RWPE1 (cell line): ENCODE measurements around the gene NOS1AP.

Experiments used
- CTCF ChIA-PET: fragments of 350-600 bp; sonication (Branson Sonifier 250); formaldehyde crosslinking; extraction: SDS; loops from one replicate; lab custom pipeline; 2021; lab: Yijun Ruan, JAX
- POLR2A ChIA-PET: fragments of 400-600 bp; formaldehyde crosslinking; extraction: SDS; loops from one replicate; lab custom pipeline; 2020; ENCODE audit warnings: antibody characterized with exemption; ENCODE audit not compliant: low non-redundant PET; lab: Yijun Ruan, JAX
- DNase-seq: peaks from one replicate; pipeline ENCODE4 v3.0.0; 2012; ENCODE audit warnings: low spot score
- H3K27ac ChIP-seq: fragments of 450-650 bp; 2 replicates; pipeline ENCODE4 v1.5.1; 2017
- TF ChIP-seq, protein P1 (sequence below): fragments of 450-650 bp; conservative IDR thresholded peaks from 2 replicates; pipeline ENCODE4 v1.5.1; 2017; ENCODE audit warnings: low read depth, mild to moderate bottlenecking

The NOS1AP gene

DNA sequence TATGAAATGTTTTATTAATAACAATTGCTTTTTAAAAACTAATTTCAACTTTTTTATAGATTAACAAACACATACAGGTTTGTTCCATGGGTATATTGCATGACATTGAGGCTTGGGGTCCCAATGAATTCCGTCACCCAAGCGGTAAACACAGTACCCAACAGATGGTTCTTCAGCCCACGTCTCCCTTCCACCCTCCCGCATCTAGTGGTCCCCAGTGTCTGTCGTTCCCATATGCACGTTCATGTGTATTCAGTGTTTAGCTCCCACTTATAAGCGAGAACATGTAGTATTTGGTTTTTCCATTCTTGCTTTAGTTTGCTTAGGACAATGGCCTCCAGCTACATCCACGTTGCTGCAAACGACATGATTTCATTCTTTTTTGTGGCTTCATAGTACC lies 48.6 kb downstream of the NOS1AP start:
- ChIA-PET POLR2A (no interaction called here), CTCF (interaction anchor here (0.8 kb wide), 1 partner anchor 28 kb away, joined by 3 read pairs; no protein-coding TSS in a partner anchor)
- no peak for DNase-seq
- no peak overlapping the region for H3K27ac ChIP-seq
- TF ChIP-seq, protein P1, sequence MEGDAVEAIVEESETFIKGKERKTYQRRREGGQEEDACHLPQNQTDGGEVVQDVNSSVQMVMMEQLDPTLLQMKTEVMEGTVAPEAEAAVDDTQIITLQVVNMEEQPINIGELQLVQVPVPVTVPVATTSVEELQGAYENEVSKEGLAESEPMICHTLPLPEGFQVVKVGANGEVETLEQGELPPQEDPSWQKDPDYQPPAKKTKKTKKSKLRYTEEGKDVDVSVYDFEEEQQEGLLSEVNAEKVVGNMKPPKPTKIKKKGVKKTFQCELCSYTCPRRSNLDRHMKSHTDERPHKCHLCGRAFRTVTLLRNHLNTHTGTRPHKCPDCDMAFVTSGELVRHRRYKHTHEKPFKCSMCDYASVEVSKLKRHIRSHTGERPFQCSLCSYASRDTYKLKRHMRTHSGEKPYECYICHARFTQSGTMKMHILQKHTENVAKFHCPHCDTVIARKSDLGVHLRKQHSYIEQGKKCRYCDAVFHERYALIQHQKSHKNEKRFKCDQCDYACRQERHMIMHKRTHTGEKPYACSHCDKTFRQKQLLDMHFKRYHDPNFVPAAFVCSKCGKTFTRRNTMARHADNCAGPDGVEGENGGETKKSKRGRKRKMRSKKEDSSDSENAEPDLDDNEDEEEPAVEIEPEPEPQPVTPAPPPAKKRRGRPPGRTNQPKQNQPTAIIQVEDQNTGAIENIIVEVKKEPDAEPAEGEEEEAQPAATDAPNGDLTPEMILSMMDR, result no peak

DNA sequence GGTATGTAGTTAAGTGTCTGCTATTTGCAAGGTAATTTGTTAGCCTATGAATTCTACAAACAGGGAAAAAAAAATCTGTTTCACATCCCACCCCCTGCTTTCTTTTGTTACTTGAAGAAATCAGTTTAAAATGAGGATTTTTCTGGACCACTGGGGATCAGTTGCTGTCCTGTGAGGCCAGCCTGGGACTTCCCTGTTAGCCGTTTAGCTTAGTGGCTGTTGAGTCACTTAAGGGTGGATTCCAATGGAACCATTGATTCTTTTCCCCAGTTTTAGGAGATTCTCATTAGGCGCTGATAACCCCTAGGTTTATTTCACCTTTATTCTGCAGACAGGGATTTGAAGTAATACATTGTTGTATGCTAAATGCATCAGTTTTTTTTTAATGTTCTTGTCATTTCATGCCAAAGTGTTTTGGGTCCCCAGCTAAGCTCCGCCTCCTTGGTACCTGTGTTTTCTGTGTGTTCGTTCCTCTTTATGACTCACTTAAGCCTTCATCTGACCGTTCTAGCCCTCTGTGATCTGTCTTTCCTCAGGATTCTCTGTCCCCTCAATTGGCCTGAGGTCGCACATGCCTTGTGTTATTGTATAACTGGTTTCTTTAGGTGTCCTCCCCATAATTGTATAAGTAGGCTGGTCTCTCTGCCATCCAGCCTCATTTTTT lies 59.3 kb downstream of the NOS1AP start:
- H3K27ac ChIP-seq, result no peak overlapping the region
- TF ChIP-seq, protein P1, result no peak
- ChIA-PET CTCF (no interaction called here), POLR2A (no interaction called here)
- DNase-seq, result no peak

DNA sequence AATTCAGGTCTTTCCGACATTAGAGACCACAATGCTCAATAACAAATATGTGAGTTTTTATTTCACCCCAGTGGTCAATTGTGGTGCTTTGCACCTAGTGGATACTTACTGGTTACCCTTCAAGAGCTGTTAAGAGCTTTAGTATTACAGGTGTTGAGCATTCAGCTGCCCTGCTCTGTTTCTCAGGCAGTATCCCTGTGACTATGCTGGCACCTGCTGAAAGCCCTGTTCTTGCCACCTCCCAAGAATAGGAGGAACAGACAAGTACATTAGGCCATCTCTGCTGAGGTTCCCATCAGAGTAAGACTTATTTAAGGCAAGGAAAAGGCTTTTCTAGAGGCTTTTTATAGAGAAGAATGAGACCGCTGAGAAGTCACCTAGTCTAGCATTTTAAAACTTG lies 60.8 kb downstream of the NOS1AP start:
- no peak for DNase-seq
- CTCF ChIA-PET, result no interaction called here
- POLR2A ChIA-PET, result no interaction called here
- H3K27ac ChIP-seq, result no peak overlapping the region
- TF ChIP-seq, protein P1, result no peak

DNA sequence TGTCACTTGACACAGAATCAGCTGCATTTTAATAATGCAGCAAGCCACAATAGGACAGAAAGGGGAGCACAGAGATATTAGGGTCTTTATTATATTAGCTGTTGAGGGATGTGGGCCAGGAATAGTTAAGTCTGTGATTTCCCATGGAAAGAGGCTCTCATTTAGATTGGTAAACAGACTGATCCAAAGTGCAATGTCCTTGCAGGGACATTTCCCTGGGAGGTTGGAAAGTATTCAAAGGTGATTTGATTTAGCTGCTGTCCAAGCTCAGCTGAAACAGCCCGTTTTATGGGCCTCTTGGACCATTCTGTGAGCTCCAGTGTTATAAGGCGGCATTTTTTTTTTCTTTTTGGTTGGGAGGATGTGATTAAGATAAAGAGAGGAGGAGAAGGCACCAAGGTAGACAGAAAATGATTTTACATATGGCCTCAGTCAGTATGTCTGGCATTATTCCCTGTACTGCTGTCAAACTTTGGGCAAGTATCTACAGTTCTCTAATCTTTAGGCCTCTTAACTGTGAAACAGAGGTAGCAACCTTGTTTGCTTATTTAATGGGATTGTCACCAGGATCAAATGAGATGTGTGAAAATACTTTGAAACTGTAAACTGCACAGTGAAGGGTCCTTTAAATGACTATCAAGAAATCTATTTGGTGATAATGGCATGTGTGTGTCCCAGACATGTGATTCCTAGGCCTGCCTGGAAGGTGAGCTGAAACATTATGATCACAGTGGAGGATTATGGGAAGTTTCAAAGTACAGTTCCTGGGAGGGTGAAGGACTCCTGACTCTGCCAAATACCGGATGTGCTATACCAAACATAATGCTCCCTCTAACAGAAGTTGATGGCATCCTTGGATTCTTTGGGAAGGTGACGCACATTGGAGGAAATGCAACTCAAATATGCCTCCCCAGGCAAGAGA lies 62.2 kb downstream of the NOS1AP start:
- ChIA-PET CTCF (no interaction called here), POLR2A (no interaction called here)
- DNase-seq, result no peak
- TF ChIP-seq, protein P1, result no peak
- H3K27ac ChIP-seq, result no peak overlapping the region

GRCh38 chr1:162133566-162133965 lies 64.1 kb downstream of the NOS1AP start:
- TF ChIP-seq, protein P1, result no peak
- no peak overlapping the region for H3K27ac ChIP-seq
- POLR2A ChIA-PET, result no interaction called here
- DNase-seq, result no peak
- CTCF ChIA-PET, result interaction anchor here (0.6 to 1.0 kb wide), 2 partner anchors 18 to 78 kb away, joined by 3 read pairs; no protein-coding TSS in a partner anchor

GRCh38 chr1:162134646-162135045 lies 65.2 kb downstream of the NOS1AP start:
- CTCF ChIA-PET, result interaction anchor here (1.0 kb wide), 1 partner anchor 79 kb away, joined by 3 read pairs; no protein-coding TSS in a partner anchor
- H3K27ac ChIP-seq, result no peak overlapping the region
- POLR2A ChIA-PET, result no interaction called here

More at GRCh38 chr1:162134646-162135045, 65.2 kb downstream of the NOS1AP start:
- TF ChIP-seq, protein P1, result no peak
- no peak for DNase-seq
